Activated T-helper 1 cell treated with anti-CD3 and anti-CD28 coated beads, Interleukin-12 subunit alpha, Interleukin-12 subunit beta, Interleukin-2, Interleukin-4 antibody, amounts not matched to agents 30 ng/mL and 10 ng/mL and 1 ng/mL, durations not matched to agents 14 hours and 24 hours and 36 hours (primary cell): ENCODE results near the gene EYS. TPM values are rescaled to one million over a fixed set of nuclear protein-coding genes. Genes with fewer than 3 reads are reported as not detected.
"Not testable (repeated sequence)": the region's sequence is repeated elsewhere in the genome, so short reads cannot be mapped to it uniquely, and the experiment has no call there.

Experiments
- DNase-seq: peaks from one replicate; pipeline ENCODE4 v3.0.0; 2021; ENCODE audit warnings: low spot score
- H3K27ac Mint-ChIP-seq: one replicate; pipeline ENCODE4 v1.8.0; 2021; ENCODE audit warnings: mild to moderate bottlenecking, mixed read lengths
- H3K27me3 Mint-ChIP-seq: one replicate; pipeline ENCODE4 v1.8.0; 2022; ENCODE audit warnings: mild to moderate bottlenecking, moderate library complexity, mixed read lengths; ENCODE audit not compliant: insufficient read depth
- H3K36me3 Mint-ChIP-seq: one replicate; pipeline ENCODE4 v1.8.0; 2021; ENCODE audit warnings: low read depth, mixed read lengths
- H3K4me1 Mint-ChIP-seq: one replicate; pipeline ENCODE4 v1.8.0; 2021; ENCODE audit warnings: low read depth, mixed read lengths
- H3K4me3 Mint-ChIP-seq: one replicate; pipeline ENCODE4 v1.8.0; 2021; ENCODE audit warnings: mild to moderate bottlenecking, moderate library complexity, mixed read lengths
- H3K9me3 Mint-ChIP-seq: one replicate; pipeline ENCODE4 v1.8.0; 2021; ENCODE audit warnings: mixed read lengths
- intact Hi-C: fragments of 100-400 bp; cut with micrococcal nuclease; formaldehyde crosslinking; loops from one replicate; pipeline ENCODE4 v1.15.1; 2024
- total RNA-seq: library from RNA; stranded (reverse); gene quantifications from 2 replicates; pipeline ENCODE4 v1.2.3, GENCODE V29; 2022

Gene EYS
- total RNA-seq, 1 donor from 2014 or later, result not detected

DNA sequence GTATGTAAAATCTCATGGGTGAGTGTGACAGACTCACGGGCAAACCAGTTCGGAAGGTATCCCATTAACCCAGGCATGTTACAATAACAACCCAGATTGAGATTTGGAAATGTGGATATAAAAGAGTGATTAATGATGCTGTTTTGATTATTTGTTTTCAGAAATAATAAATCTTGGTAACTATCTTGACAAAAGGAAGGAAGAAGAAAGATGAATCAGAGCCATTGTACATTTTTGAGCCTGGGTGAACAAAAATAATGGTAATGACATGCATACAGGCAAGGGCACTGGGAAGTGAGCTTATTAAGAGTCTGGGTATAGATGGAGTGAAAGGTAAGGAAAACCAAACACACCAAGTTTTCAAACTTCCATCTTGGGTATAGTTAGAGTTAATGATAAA is 1209.4 kb downstream of the EYS start:
- intact Hi-C loops, result no loop called here
- H3K4me3 Mint-ChIP-seq, result no peak overlapping the region
- DNase-seq, result no peak
- H3K4me1 Mint-ChIP-seq, result no peaks in the 10 kb centered on the region
- H3K27me3 Mint-ChIP-seq, result no peaks in the 10 kb centered on the region
- peaks cover 10% of the 10 kb centered on the region for H3K9me3 Mint-ChIP-seq
- H3K27ac Mint-ChIP-seq, result no peak overlapping the region
- H3K36me3 Mint-ChIP-seq, result no peaks in the 10 kb centered on the region

GRCh38 chr6:64489763-64490162 is 1217.3 kb downstream of the EYS start:
- H3K36me3 Mint-ChIP-seq, result no peaks in the 10 kb centered on the region
- intact Hi-C loops, result no loop called here
- no peaks in the 10 kb centered on the region for H3K4me1 Mint-ChIP-seq
- H3K9me3 Mint-ChIP-seq, result no peaks in the 10 kb centered on the region
- H3K27me3 Mint-ChIP-seq, result no peaks in the 10 kb centered on the region
- H3K4me3 Mint-ChIP-seq, result no peak overlapping the region
- no peak for DNase-seq
- no peak overlapping the region for H3K27ac Mint-ChIP-seq

GRCh38 chr6:64486578-64487351 is 1220.3 kb downstream of the EYS start:
- Mint-ChIP-seq H3K9me3 (no peaks in the 10 kb centered on the region), H3K4me1 (no peaks in the 10 kb centered on the region), H3K4me3 (no peak overlapping the region), H3K27ac (no peak overlapping the region), H3K36me3 (no peaks in the 10 kb centered on the region), H3K27me3 (no peaks in the 10 kb centered on the region)
- DNase-seq, result no peak
- intact Hi-C loops, result no loop called here

GRCh38 chr6:64483956-64484499 is 1223.0 kb downstream of the EYS start:
- intact Hi-C loops, result no loop called here
- no peak for DNase-seq
- H3K4me3 Mint-ChIP-seq, result no peak overlapping the region
- no peaks in the 10 kb centered on the region for H3K27me3 Mint-ChIP-seq
- H3K27ac Mint-ChIP-seq, result no peak overlapping the region
- no peaks in the 10 kb centered on the region for H3K4me1 Mint-ChIP-seq
- no peaks in the 10 kb centered on the region for H3K36me3 Mint-ChIP-seq
- H3K9me3 Mint-ChIP-seq, result no peaks in the 10 kb centered on the region

- Mint-ChIP-seq H3K27ac (no peak overlapping the region), H3K4me1 (no peaks in the 10 kb centered on the region), H3K4me3 (no peak overlapping the region), H3K27me3 (no peaks in the 10 kb centered on the region), H3K9me3 (no peaks in the 10 kb centered on the region), H3K36me3 (no peaks in the 10 kb centered on the region)
- intact Hi-C loops, result no loop called here
- DNase-seq, result no peak
Observed at GRCh38 chr6:64482631-64483030, 1224.4 kb downstream of the EYS start.

GRCh38 chr6:64479134-64479533 is 1227.9 kb downstream of the EYS start:
- Mint-ChIP-seq H3K4me1 (no peaks in the 10 kb centered on the region), H3K4me3 (no peak overlapping the region), H3K27me3 (no peaks in the 10 kb centered on the region), H3K9me3 (no peaks in the 10 kb centered on the region), H3K27ac (no peak overlapping the region), H3K36me3 (no peaks in the 10 kb centered on the region)
- no peak for DNase-seq
- intact Hi-C loops, result no loop called here

GRCh38 chr6:64477391-64477790 is 1229.6 kb downstream of the EYS start:
- no peaks in the 10 kb centered on the region for H3K4me1 Mint-ChIP-seq
- no peaks in the 10 kb centered on the region for H3K9me3 Mint-ChIP-seq
- H3K27me3 Mint-ChIP-seq, result no peaks in the 10 kb centered on the region
- no peak for DNase-seq
- intact Hi-C loops, result no loop called here
- H3K4me3 Mint-ChIP-seq, result no peak overlapping the region
- H3K36me3 Mint-ChIP-seq, result no peaks in the 10 kb centered on the region
- no peak overlapping the region for H3K27ac Mint-ChIP-seq

- intact Hi-C loops, result no loop called here
- no peak for DNase-seq
- Mint-ChIP-seq H3K4me1 (no peaks in the 10 kb centered on the region), H3K4me3 (no peak overlapping the region), H3K27me3 (no peaks in the 10 kb centered on the region), H3K36me3 (no peaks in the 10 kb centered on the region), H3K9me3 (no peaks in the 10 kb centered on the region), H3K27ac (no peak overlapping the region)
Observed at GRCh38 chr6:64476935-64477334, 1230.1 kb downstream of the EYS start.

- DNase-seq, H3K36me3 Mint-ChIP-seq, H3K27me3 Mint-ChIP-seq, intact Hi-C loops, H3K27ac Mint-ChIP-seq, H3K4me3 Mint-ChIP-seq, H3K4me1 Mint-ChIP-seq: not testable (repeated sequence)
- H3K9me3 Mint-ChIP-seq, result peaks cover 17% of the 10 kb centered on the region
Observed at GRCh38 chr6:64469405-64469804, 1237.6 kb downstream of the EYS start.

- Mint-ChIP-seq H3K27ac (no peak overlapping the region), H3K27me3 (no peaks in the 10 kb centered on the region), H3K4me3 (no peak overlapping the region), H3K9me3 (peaks cover 17% of the 10 kb centered on the region), H3K36me3 (no peaks in the 10 kb centered on the region), H3K4me1 (no peaks in the 10 kb centered on the region)
- intact Hi-C loops, result no loop called here
- no peak for DNase-seq
Observed at GRCh38 chr6:64467656-64468055, 1239.4 kb downstream of the EYS start.

- Mint-ChIP-seq H3K27me3 (no peaks in the 10 kb centered on the region), H3K4me1 (no peaks in the 10 kb centered on the region), H3K4me3 (no peak overlapping the region), H3K27ac (no peak overlapping the region), H3K9me3 (peaks cover 5% of the 10 kb centered on the region), H3K36me3 (no peaks in the 10 kb centered on the region)
- intact Hi-C loops, result no loop called here
- no peak for DNase-seq
Observed at GRCh38 chr6:64459411-64459944, 1247.5 kb downstream of the EYS start.

DNA sequence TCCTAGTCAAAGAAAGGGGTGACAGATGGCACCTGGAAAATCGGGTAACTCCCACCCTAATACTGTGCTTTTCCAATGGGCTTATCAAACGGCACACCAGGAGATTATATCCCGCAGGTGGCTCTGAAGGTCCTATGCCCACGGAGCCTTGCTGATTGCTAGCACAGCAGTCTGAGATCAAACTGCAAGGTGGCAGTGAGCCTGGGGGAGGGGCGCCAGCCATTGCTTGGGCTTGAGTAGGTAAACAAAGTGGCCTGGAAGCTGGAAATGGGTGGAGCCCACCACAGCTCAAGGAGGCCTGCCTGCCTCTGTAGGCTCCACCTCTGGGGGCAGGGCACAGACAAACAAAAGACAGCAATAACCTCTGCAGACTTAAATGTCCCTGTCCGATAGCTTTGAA is 1258.9 kb downstream of the EYS start:
- H3K4me1 Mint-ChIP-seq, H3K36me3 Mint-ChIP-seq, DNase-seq, H3K27me3 Mint-ChIP-seq, intact Hi-C loops, H3K4me3 Mint-ChIP-seq, H3K27ac Mint-ChIP-seq: not testable (repeated sequence)
- peaks cover 17% of the 10 kb centered on the region for H3K9me3 Mint-ChIP-seq

DNA sequence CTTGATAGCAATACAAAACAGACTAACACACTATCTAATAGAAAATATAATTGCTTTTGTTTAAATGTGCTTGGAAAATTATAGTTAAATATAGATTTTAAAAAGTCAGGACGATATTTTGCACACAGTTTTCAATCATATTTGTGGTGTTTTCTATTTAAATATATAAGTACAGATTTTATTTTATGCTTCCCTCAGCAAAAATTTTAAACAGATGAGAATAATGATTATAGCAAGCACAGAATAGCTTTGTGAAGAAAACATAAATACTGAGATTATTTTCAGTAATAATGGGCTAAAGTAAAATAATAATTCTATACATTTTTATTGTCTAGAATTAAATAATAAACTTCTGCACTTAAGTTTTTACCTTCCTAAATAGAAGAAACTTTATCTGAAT is 1262.0 kb downstream of the EYS start:
- no peaks in the 10 kb centered on the region for H3K4me1 Mint-ChIP-seq
- H3K4me3 Mint-ChIP-seq, result no peak overlapping the region
- no peaks in the 10 kb centered on the region for H3K36me3 Mint-ChIP-seq
- peaks cover 10% of the 10 kb centered on the region for H3K9me3 Mint-ChIP-seq
- no peaks in the 10 kb centered on the region for H3K27me3 Mint-ChIP-seq
- no peak for DNase-seq
- intact Hi-C loops, result no loop called here
- H3K27ac Mint-ChIP-seq, result no peak overlapping the region
